SU-DHL-6 (cell line): Measurements from ENCODE around the gene MTA3.
A peak's percentile ranks its signal among the peaks of the same experiment; 100 is the strongest.

Experiments used
- H2AFZ ChIP-seq: fragments of 200-600 bp; sonication (generic); 2 replicates; pipeline ENCODE4 v1.6.1; 2014; ENCODE audit warnings: low read depth, mild to moderate bottlenecking, moderate library complexity, mixed read lengths, antibody characterized with exemption, low read length; ENCODE audit not compliant: severe bottlenecking
- H3F3A ChIP-seq: fragments of 200-600 bp; shearing (Covaris generic); 2 replicates; pipeline ENCODE4 v1.6.0; 2016; ENCODE audit warnings: antibody characterized with exemption, mild to moderate bottlenecking; ENCODE audit not compliant: insufficient read depth
- H3K27ac ChIP-seq: fragments of 200-600 bp; sonication (generic); 2 replicates; pipeline ENCODE4 v1.5.1; 2016; ENCODE audit warnings: low read depth, mild to moderate bottlenecking, low read length, moderate library complexity, mixed read lengths
- H3K27me3 ChIP-seq: fragments of 200-600 bp; sonication (generic), shearing (Covaris generic); 2 replicates; pipeline ENCODE4 v1.6.0; 2014; ENCODE audit warnings: mild to moderate bottlenecking, low read length
- H3K36me3 ChIP-seq: fragments of 200-600 bp; sonication (generic); 2 replicates; pipeline ENCODE4 v1.6.1; 2014; ENCODE audit warnings: mild to moderate bottlenecking, low read length, mixed read lengths
- H3K4me2 ChIP-seq: fragments of 300-600, 200-600 bp; shearing (Covaris generic), sonication (generic); 2 replicates; pipeline ENCODE4 v1.6.0; 2014; ENCODE audit warnings: low read length, low read depth, mild to moderate bottlenecking; ENCODE audit not compliant: poor library complexity, severe bottlenecking
- H3K4me3 ChIP-seq: fragments of 200-600 bp; sonication (generic); 2 replicates; pipeline ENCODE4 v1.5.1; 2014; ENCODE audit warnings: antibody characterized with exemption, low read length, mild to moderate bottlenecking, mixed read lengths; ENCODE audit not compliant: insufficient read depth, poor library complexity, severe bottlenecking
- H3K79me2 ChIP-seq: fragments of 200-600 bp; sonication (generic); 2 replicates; pipeline ENCODE4 v1.6.1; 2014; ENCODE audit warnings: mild to moderate bottlenecking, low read length, moderate library complexity; ENCODE audit not compliant: insufficient read depth
- H3K9ac ChIP-seq: fragments of 200-600 bp; sonication (generic); 2 replicates; pipeline ENCODE4 v1.7.0; 2014; ENCODE audit warnings: mild to moderate bottlenecking, low read length
- H3K9me2 ChIP-seq: fragments of 200-600 bp; sonication (generic); replicated peaks from 2 replicates; pipeline ENCODE4 v1.6.1; 2014; ENCODE audit warnings: low read length; ENCODE audit not compliant: insufficient read depth
- H3K9me3 ChIP-seq: fragments of 200-600 bp; sonication (generic); 2 replicates; pipeline ENCODE4 v1.6.1; 2014; ENCODE audit warnings: low read length, mixed read lengths; ENCODE audit not compliant: insufficient read depth
- H4K20me1 ChIP-seq: fragments of 200-600 bp; sonication (generic); 2 replicates; pipeline ENCODE4 v1.6.1; 2014; ENCODE audit warnings: low read depth, mild to moderate bottlenecking, antibody characterized with exemption, low read length, moderate library complexity, mixed read lengths
- CTCF ChIP-seq: fragments of 200-600 bp; sonication (generic); IDR thresholded peaks from one replicate; pipeline ENCODE4 v1.5.1; 2017; ENCODE audit warnings: antibody characterized with exemption, mild to moderate bottlenecking, low read length, moderate library complexity; ENCODE audit not compliant: insufficient read depth, poor library complexity, severe bottlenecking
- EZH2phosphoT487 ChIP-seq: fragments of 200-600 bp; sonication (generic), shearing (Covaris generic); conservative IDR thresholded peaks from 2 replicates; pipeline ENCODE4 v1.6.1; 2018; ENCODE audit warnings: mild to moderate bottlenecking, antibody characterized with exemption, low read length, moderate library complexity, mixed read lengths

Gene MTA3

GRCh38 chr2:42572297-42573081 is 4.1 kb downstream of the MTA3 start:
- TF ChIP-seq CTCF (no peak), EZH2phosphoT487 (no peak)
- no peaks in the 10 kb centered on the region for H3K9me2 ChIP-seq
- no peaks in the 10 kb centered on the region for H4K20me1 ChIP-seq
- no peaks in the 10 kb centered on the region for H3K9me3 ChIP-seq
- no peaks in the 10 kb centered on the region for H3K27me3 ChIP-seq
- peaks cover 17% of the 10 kb centered on the region for H3K36me3 ChIP-seq
- H2AFZ ChIP-seq, result no peak overlapping the region
- peaks cover 67% of the 10 kb centered on the region for H3K79me2 ChIP-seq
- H3F3A ChIP-seq, result peaks cover 10% of the 10 kb centered on the region
- H3K27ac ChIP-seq, result no peak overlapping the region
- H3K9ac ChIP-seq, result no peak overlapping the region
- no peak overlapping the region for H3K4me3 ChIP-seq
- no peak overlapping the region for H3K4me2 ChIP-seq

GRCh38 chr2:42573256-42573655 is 4.8 kb downstream of the MTA3 start:
- Histone ChIP-seq H3K36me3 (peaks cover 24% of the 10 kb centered on the region), H3K79me2 (peaks cover 72% of the 10 kb centered on the region), H3F3A (peaks cover 9% of the 10 kb centered on the region), H3K4me3 (no peak overlapping the region), H3K9me3 (no peaks in the 10 kb centered on the region), H2AFZ (no peak overlapping the region), H4K20me1 (no peaks in the 10 kb centered on the region), H3K9ac (no peak overlapping the region), H3K4me2 (no peak overlapping the region), H3K9me2 (no peaks in the 10 kb centered on the region), H3K27ac (no peak overlapping the region), H3K27me3 (no peaks in the 10 kb centered on the region)
- TF ChIP-seq EZH2phosphoT487, result no peak
- TF ChIP-seq CTCF, result no peak

- Histone ChIP-seq H3K9me2 (no peaks in the 10 kb centered on the region), H4K20me1 (no peaks in the 10 kb centered on the region), H3K27me3 (no peaks in the 10 kb centered on the region), H3K4me2 (peak overlapping the region; percentile 10), H3K27ac (no peak overlapping the region), H3K4me3 (no peak overlapping the region), H3K36me3 (peaks cover 33% of the 10 kb centered on the region), H3F3A (0 out of 2 replicates have a peak, but pooled peaks cover 6% of the 10 kb centered on the region), H3K79me2 (peaks cover 72% of the 10 kb centered on the region), H3K9me3 (no peaks in the 10 kb centered on the region), H3K9ac (no peak overlapping the region), H2AFZ (no peak overlapping the region)
- TF ChIP-seq EZH2phosphoT487 (no peak), CTCF (no peak)
These were observed 7.1 kb downstream of the MTA3 start for GRCh38 chr2:42575458-42576064.
